GM21360 (cell line): Measurements from ENCODE around the gene RPS6KA5.
"Not testable (repeated sequence)": the region's sequence is repeated elsewhere in the genome, so short reads cannot be mapped to it uniquely, and the experiment has no call there.

Source experiments
- ATAC-seq: cut with Tn5 transposase; IDR thresholded peaks from one replicate; pipeline ENCODE4 v1.9.1; 2021; ENCODE audit warnings: mild to moderate bottlenecking, moderate library complexity; ENCODE audit not compliant: unreplicated experiment

RPS6KA5 gene

GRCh38 chr14:90883197-90883596 lies 177.2 kb downstream of the RPS6KA5 start:
- ATAC-seq, result no peak

DNA sequence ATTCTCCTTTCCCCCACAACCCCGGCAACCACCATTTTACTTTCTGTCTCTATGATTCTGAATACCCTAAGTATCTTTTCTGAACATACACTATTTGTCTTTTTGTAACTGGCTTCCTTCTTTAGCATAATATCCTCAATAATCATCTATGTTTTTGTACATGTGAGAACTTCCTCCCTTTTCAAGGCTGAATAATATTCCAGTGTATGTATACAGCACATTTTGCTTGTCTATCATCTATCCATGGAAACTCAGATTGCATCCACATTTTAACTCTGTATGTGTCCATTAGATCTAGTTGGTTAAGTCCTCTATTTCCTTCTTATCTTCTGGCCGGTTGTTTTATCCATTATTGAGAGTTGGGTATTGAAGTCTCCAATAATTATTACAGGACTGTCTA lies 180.2 kb downstream of the RPS6KA5 start:
- ATAC-seq, result no peak

- ATAC-seq, result no peak
These were observed 185.8 kb downstream of the RPS6KA5 start for GRCh38 chr14:90874599-90874998.

DNA sequence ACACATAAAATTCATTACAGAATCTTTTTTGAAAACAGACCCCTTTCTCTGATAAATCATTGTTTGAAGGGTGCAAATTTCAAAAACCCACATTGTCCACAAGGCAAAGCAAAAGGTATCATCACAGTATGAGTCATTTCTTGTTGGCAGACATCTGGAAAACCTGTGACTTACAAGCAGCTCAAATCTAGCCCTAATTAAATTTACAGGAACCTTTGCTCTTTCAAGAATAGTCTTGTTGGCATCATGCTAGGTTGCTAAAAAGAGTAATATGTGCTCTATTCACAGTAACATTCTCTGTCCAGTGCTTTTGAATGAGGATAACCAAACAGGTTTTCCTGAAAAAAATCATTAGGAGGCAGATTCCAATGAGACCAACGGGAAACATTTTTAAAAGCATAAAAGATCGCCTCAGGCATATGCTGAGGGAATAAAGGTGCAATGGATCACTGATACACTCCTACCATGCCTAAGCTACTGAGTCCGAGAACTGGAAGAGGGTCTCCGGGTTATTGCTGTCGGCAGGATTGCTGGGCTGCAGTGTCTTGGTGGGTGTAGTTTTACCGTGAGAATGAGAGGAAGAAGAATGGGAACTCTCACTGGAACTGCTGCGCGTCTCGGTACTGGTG lies 188.7 kb downstream of the RPS6KA5 start:
- ATAC-seq, result no peak

- ATAC-seq, result no peak
These were observed 189.4 kb downstream of the RPS6KA5 start for GRCh38 chr14:90870950-90871604.

- ATAC-seq, result no peak
These were observed 192.9 kb downstream of the RPS6KA5 start for GRCh38 chr14:90867501-90867900.

- no peak for ATAC-seq
These were observed 193.6 kb downstream of the RPS6KA5 start for GRCh38 chr14:90866833-90867232.

DNA sequence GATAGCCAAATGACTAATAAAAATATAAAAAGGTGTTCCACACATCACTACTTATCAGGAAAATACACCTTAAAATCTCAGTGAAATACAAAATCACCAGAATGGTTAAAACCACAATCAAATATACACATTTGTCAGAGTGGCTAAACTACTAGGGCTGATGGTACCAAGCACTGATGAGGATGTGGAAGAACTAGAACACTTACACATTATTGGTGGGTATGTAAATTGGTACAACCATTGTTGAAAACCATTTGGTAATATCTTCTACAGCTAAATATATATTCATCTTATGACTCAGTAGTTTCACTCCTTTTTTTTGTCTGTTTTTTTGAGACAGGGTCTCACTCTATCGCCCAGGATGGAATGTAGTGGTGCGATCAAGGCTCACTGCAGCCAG lies 195.7 kb downstream of the RPS6KA5 start:
- no peak for ATAC-seq

- ATAC-seq, result no peak
These were observed 201.9 kb downstream of the RPS6KA5 start for GRCh38 chr14:90858511-90858910.

GRCh38 chr14:90857866-90858265 lies 202.6 kb downstream of the RPS6KA5 start:
- no peak for ATAC-seq

GRCh38 chr14:90856115-90856514 lies 204.3 kb downstream of the RPS6KA5 start:
- ATAC-seq, result not testable (repeated sequence)

GRCh38 chr14:90853116-90853515 lies 207.3 kb downstream of the RPS6KA5 start:
- no peak for ATAC-seq

- no peak for ATAC-seq
These were observed 209.0 kb downstream of the RPS6KA5 start for GRCh38 chr14:90851327-90852036.

- no peak for ATAC-seq
These were observed 210.0 kb downstream of the RPS6KA5 start for GRCh38 chr14:90850487-90850886.

- ATAC-seq, result no peak
These were observed 210.5 kb downstream of the RPS6KA5 start for GRCh38 chr14:90849787-90850444.

GRCh38 chr14:90848944-90849731 lies 211.3 kb downstream of the RPS6KA5 start:
- no peak for ATAC-seq

GRCh38 chr14:90846511-90846910 lies 213.9 kb downstream of the RPS6KA5 start:
- no peak for ATAC-seq

DNA sequence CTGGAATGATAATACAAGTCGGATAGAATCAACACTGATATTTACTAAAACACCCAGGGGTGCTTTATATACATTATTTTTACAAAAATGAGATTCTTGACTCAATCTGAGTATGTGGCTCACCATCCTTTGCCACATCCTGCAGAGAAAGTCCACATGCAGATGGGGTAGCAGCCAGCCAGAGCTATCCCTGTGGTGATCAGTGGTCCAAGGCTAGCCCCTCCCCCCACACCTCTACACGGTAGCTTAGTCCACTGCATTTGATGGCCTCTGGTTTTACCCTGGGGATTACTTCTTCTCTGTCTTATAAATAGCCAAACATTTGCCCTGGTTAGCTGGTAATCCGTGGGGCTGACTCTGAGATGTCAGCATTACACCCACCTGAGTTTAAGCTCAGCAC lies 216.1 kb downstream of the RPS6KA5 start:
- no peak for ATAC-seq

GRCh38 chr14:90842726-90843125 lies 217.7 kb downstream of the RPS6KA5 start:
- no peak for ATAC-seq

DNA sequence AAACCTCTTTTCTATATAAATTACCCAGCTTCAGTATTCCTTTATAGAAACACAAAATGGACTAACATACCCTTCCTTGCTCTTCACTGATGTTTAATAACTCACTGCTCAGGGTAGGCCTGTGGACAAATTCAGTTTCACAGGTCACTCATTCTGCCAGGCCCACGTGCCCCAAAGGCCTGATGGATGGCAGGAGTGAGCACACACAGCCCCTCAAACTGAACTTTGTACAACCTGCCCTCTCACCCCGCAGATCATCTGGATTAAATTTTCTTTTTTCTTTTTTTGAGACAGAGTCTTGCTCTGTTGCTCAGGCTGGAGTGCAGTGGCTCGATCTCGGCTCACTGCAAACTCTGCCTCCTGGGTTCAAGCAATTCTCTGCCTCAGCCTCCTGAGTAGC lies 219.8 kb downstream of the RPS6KA5 start:
- not testable (repeated sequence) for ATAC-seq

GRCh38 chr14:90839889-90840266 lies 220.6 kb downstream of the RPS6KA5 start:
- no peak for ATAC-seq
